Activated CD4-positive, alpha-beta T cell treated with anti-CD3 and anti-CD28 coated beads, Interleukin-2, amount 50 U/mL, for 48 hours (primary cell): ENCODE measurements around the gene TMEM183A.
"Not testable (repeated sequence)": the region's sequence is repeated elsewhere in the genome, so short reads cannot be mapped to it uniquely, and the experiment has no call there.

Experiments used
- DNase-seq, 2 experiments: peaks; one replicate each; pipeline ENCODE4 v3.0.0-alpha.2; 2020

The TMEM183A gene

DNA sequence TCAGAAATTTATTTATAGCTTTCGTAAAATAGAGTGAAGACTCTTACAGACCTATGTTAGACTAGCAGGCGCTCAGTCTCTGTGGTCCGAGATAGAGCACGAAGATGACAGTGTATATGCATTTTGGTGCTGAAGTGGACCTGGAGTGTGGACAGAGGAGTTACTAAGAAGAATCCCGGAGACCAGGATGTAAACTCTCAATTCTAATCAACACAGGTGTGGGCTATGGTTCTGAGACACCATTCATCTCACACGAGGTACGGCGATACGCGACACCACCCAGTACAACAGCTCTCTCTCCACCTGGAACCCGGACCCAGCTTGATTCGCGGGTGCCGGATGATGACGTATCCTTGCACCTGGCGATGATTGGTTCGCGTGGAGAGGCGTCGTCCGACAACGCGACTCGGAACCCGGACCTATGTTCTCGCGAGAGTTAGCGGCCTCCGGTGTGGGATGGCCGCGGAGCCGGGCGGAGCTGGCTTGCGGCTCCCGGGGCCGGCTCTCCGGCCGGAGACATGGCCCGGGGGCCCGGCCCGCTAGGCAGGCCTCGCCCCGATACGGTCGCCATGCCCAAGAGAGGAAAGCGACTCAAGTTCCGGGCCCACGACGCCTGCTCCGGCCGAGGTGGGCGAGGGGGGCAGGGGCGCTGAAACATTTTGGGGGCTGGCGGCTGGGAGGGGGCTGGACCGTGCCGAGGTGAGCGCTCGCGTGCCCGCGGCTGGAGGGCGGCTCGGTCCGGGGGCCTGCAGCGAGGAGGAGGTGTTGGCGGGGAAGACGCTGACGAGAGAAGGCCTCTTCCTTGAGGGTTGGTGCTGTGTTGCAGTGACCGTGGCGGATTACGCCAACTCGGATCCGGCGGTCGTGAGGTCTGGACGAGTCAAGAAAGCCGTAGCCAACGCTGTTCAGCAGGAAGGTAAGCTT, at the start of gene TMEM183A:
Gene TMEM183A, plus strand, starts transcription at position 427 of the 924 bp plus-strand sequence. Its CDS starts 92 bp downstream, at position 519.
- peak; percentile 94 to 96 for DNase-seq

DNA sequence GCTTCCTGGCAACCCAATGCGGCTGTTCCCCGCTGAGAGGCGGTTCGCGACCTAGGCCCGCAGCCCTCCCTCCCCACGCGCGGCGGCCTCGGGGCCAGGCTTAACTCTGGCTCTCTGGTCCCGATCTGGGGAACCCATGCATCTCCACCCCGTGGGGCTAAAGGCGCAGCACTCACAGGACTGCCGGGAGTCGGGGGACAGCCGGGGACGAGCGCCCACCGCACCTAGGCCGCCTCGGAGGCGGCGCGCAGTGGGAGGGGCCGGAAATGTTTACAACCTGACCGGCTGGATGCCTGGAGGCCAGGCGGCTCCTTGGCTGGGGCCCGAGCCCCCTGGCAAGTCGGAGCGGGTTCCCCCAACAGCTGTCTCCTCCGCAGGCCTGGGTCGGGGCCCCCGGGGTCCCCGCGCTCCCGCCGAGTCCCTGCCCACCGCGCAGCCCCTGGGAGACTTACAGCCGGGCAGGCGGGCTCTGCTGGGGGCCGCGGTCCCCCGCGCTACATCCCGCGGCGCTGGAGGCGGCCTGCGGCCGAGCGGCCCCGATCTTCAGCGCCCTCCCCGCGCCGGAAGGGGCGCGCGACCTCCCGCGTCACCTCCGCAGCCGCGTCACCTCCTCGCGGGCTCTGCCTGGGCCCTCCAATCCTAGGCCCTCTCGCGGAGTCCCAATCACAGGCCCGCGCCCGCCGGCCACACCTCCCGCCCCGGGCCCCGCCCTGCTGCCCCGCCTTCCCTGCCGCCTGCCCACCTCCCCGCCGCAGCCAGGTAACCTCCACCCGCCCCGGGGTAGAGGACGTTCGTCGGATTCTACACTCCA, 49.2 kb upstream of the TMEM183A start, which contains the start of gene ADIPOR1:
Gene ADIPOR1, minus strand, starts transcription at position 580 of the 811 bp plus-strand sequence. CDS start 7,242 bp downstream, outside the sequence.
- DNase-seq = peak; percentile 92 to 94

DNA sequence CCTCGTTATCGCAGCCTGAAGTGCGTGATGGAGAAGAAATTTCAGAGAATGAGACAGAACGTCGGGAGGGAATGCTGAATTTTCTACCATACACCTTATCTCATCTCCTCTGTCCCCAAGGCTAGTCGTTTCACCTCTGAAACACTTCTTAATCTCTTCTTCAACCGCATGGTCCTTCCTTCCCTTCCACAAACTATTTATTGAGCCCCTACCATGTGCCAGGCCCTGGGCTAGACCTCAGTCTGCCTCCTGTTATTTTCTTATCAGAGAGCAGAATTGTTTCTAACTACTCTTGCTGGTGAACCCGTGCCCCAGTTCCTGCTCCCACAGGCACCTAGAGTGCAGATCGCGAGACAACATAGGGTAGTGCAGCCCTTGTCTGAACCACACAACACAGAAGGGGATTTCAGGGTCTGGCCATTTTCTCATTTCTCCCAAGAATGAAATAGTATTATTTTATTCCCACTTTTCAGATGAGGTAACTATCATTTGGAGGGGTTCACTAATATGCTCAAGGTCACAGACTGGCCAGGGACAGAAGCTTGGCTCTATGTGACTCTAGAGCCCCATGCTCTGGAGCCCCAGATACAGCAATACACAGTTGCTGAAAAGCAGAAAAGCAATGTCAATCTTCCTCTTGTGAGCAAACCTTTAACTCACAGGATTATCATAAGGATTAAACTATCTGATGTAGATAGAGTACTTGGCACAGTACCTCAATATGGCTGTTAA, 48.5 kb upstream of the TMEM183A start:
- peak in 1 of 2 experiments; percentile 12 for DNase-seq

DNA sequence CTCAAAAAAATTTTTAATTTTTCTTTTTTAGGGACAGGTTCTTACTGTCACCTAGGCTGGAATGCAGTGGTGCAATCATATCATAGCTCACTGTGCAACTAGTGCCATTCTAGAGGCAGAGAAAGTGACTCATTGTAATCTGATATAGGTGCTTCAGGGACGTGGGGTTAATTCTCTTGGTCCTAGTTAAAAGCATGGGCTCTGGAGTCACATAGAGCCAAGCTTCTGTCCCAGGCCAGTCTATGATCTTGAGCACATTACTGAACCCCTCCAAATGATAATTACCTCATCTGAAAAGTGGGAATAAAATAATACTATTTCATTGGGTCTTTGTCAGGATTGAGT, 47.9 kb upstream of the TMEM183A start:
- no peak for DNase-seq

- no peak for DNase-seq
Measured at GRCh38 chr1:202961220-202961880, 45.8 kb upstream of the TMEM183A start.

DNA sequence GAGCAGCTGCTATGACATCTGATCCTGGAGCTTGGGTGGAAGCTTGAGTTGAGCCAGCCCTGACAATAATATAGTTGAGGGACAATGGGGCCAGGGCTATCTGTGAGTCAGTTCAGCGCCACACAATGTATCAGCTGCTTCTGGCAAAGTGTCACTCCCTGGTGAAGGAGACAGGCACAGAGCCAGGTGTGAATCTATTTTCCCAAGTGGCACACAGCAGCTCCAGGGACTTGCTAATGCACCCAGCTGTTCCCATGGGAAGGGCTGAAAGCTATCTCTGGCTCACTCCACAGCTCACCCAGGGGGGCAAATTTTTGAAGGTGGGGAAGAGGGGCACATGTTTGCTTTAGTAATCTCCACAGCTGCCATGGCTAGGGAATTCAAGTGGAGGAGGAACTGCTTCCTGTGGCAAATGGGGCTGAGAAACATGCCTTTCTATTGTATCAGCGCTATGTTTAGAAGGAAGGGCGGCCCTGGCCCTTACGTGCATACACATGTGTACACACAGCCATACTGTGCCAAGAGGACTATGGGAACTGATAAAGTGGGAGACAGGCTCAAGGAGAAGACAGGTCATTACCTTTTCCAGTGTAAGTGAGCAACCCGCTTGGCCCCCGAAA, 42.3 kb upstream of the TMEM183A start:
- DNase-seq = no peak

GRCh38 chr1:202965422-202965821, 41.8 kb upstream of the TMEM183A start:
- DNase-seq = no peak

- no peak for DNase-seq
Measured at GRCh38 chr1:202966006-202966898, 40.9 kb upstream of the TMEM183A start.

- peak; percentile 14 to 16 for DNase-seq
Measured at GRCh38 chr1:202967684-202968281, 39.4 kb upstream of the TMEM183A start.

GRCh38 chr1:202968351-202968750, 38.8 kb upstream of the TMEM183A start:
- DNase-seq = no peak

- DNase-seq = peak; percentile 16 to 40
Measured at GRCh38 chr1:202968895-202969295, 38.3 kb upstream of the TMEM183A start.

GRCh38 chr1:202972046-202972445, 35.1 kb upstream of the TMEM183A start:
- DNase-seq = no peak

GRCh38 chr1:202974856-202975255, 32.3 kb upstream of the TMEM183A start:
- no peak for DNase-seq

DNA sequence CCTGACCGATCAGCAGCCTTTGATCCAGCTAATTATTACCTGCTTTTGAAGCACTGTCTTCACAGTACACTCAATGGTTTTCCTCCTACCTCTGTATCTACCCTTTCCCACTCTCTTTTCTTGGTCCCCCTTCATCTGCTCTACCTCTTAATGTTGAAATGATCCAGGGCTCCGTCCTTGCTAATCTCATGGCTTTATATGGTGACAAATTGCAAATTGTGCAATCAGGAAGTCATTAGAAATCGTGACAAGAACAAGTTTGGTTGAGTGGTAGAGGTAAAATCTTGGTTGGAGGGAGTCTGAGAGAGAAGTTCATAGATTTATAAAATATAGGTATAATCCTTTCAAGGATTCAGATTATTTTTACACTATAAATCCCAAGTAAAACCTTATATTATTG, 30.5 kb upstream of the TMEM183A start:
- no peak for DNase-seq

DNA sequence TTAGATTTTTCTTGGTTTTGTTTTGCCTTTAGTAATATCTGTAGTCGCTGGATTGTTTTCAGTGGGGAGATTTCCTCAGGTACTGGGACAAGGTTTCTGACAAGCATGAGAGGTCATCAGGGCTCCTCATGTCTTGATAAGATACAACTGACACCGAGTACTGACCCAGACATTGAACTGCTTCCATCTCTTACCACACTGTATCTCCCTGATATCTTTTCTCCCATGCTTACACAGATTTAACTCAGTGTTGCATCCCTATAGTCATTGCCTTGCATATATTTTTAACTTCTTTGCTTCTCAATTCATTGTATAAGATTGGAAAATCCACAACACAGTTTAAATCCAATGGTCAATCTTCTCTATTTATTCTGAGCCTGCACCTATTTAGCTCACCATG, 27.7 kb upstream of the TMEM183A start:
- no peak for DNase-seq

- DNase-seq = no peak
Measured at GRCh38 chr1:202981939-202982338, 25.2 kb upstream of the TMEM183A start.

DNA sequence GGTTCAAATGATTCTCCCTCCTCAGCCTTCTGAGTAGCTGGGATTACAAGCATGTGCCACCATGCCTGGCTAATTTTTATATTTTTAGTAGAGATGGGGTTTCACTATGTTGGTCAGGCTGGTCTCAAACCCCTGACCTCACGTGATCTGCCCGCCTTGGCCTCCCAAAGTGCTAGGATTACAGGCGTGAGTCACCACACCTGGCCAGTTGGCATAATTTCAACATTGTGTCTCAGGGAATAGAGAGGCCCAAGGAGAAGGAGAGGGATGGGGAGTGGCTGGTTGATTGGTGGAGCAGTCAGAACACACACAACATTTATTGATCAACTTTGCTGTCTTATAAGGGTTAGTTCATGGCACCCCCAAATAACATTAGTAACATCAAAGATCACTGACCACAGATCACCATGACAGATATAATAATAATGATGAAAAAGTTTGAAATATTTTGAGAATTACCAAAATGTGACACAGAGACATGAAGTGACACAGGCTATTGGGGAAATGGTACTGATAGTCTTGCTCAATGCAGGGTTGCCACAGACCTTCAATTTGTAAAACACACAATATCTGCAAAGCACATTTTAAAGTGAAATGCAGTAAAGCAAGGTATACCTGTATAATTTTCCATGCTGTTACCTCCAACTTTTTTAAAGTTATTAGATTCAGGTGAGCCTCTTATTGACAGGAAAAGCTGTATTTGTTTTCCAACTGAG, 24.3 kb upstream of the TMEM183A start:
- no peak for DNase-seq

GRCh38 chr1:202986120-202986519, 21.1 kb upstream of the TMEM183A start:
- not testable (repeated sequence) for DNase-seq

DNA sequence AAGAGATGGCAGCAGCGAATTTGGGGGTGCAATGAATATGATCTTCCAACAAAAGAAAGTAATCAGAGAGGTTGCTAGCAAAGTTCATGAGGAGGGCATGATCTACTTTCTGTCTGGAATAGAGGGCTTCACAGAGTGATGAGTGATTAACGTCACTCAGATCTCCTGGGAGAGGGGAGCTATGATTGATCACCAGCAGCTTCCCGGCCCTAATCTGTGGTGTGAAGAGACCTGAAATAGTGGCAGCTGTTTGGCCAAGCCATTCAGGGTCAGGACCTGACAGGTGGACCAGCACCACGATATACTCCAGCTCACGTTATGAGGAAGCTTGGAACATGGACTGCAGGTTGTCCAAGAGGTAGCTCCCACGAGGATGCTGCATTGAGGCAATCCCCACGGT, 19.9 kb upstream of the TMEM183A start:
- DNase-seq = no peak
